Measurements from ENCODE around the gene DUSP22.
"Not testable (repeated sequence)": the region's sequence is repeated elsewhere in the genome, so short reads cannot be mapped to it uniquely, and the experiment has no call there.

Gene DUSP22

DNA sequence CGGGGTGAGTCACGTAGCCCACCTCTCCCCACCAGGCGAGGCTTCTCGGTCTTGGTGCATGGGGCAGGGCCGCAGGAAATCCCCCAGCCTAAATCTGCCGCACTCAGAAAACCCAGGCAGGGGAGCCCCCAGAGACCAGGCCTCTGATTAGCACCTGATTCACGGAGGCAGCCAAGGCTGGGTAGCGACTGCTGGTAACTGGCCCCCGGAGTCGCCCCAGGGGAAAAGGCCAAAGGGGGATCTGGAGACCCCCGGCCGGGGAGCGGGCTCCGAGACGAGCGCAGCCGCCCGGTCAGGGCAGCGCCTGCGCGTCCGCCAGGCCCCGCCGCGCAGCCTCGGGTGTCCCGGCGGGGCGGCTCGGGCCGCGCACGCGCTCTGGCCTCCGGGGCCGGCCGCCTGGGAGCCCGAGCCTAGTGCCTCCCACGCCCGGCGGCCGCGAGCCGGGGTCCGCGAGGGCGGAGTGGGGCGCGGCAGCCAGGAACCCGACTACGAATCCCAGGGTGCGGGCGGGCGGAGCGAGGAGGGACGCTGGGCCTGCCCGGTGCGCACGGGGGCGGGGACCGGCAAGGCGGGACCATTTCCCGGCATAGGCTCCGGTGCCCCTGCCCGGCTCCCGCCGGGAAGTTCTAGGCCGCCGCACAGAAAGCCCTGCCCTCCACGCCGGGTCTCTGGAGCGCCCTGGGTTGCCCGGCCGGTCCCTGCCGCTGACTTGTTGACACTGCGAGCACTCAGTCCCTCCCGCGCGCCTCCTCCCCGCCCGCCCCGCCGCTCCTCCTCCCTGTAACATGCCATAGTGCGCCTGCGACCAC lies at the start of gene DUSP22:
DUSP22 (plus strand) TSS at position 791 of the 809 bp plus-strand sequence. CDS start 53 bp downstream, outside the sequence.
- Mint-ChIP-seq H3K4me1 (peaks cover 41% of the 10 kb centered on the region), H3K27me3 (no peaks in the 10 kb centered on the region), H3K9me3 (no peaks in the 10 kb centered on the region), H3K27ac (ENCODE audit: low read depth) (peak within 1 kb of the TSS; percentile 90), H3K4me3 (peak within 1 kb of the TSS; percentile 90), H3K36me3 (ENCODE audit: insufficient read depth) (peaks cover 26% of the 10 kb centered on the region)
- DNase-seq (ENCODE audit: low spot score in 2 of 2) (peak; percentile 57 to 76), ATAC-seq (replicated peaks; ENCODE audit: extremely low read depth, poor library complexity, severe bottlenecking) (peak; percentile 60)

- H3K4me1 Mint-ChIP-seq: peaks cover 7% of the 10 kb centered on the region
- no peak overlapping the region for H3K4me3 Mint-ChIP-seq
- no peaks in the 10 kb centered on the region for H3K36me3 Mint-ChIP-seq (ENCODE audit: insufficient read depth)
Measured at GRCh38 chr6:246352-246751, 45.9 kb upstream of the DUSP22 start.

DNA sequence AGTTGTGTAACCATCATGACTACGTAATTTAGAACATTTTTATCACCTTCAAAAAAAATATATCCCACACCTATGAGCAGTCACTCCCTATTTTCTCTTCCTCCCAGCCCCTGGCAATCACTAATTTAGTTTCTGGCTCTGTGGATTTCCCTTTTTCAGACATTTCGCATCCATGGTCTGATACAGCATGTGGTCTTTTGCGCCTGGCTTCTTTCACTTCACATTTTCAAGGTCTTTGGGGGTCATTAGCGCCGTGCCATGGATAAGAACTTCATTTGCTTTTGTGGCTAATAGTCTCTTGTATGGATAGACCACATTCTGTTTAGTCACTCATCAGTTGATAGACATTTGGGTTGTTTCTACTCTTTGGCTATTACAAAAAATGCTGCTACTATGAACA lies 44.9 kb upstream of the DUSP22 start:
- ATAC-seq (replicated peaks; ENCODE audit: extremely low read depth, poor library complexity, severe bottlenecking) (no peak), DNase-seq (ENCODE audit: low spot score in 2 of 2) (no peak)
- Mint-ChIP-seq H3K27me3 (no peaks in the 10 kb centered on the region), H3K4me1 (peaks cover 17% of the 10 kb centered on the region), H3K36me3 (ENCODE audit: insufficient read depth) (no peaks in the 10 kb centered on the region), H3K4me3 (no peak overlapping the region), H3K27ac (ENCODE audit: low read depth) (no peak overlapping the region), H3K9me3 (no peaks in the 10 kb centered on the region)

More at GRCh38 chr6:246352-246751, 45.9 kb upstream of the DUSP22 start:
- no peaks in the 10 kb centered on the region for H3K27me3 Mint-ChIP-seq
- no peak overlapping the region for H3K27ac Mint-ChIP-seq (ENCODE audit: low read depth)
- DNase-seq (ENCODE audit: low spot score in 2 of 2) (no peak), ATAC-seq (replicated peaks; ENCODE audit: extremely low read depth, poor library complexity, severe bottlenecking) (no peak)
- H3K9me3 Mint-ChIP-seq: no peaks in the 10 kb centered on the region

DNA sequence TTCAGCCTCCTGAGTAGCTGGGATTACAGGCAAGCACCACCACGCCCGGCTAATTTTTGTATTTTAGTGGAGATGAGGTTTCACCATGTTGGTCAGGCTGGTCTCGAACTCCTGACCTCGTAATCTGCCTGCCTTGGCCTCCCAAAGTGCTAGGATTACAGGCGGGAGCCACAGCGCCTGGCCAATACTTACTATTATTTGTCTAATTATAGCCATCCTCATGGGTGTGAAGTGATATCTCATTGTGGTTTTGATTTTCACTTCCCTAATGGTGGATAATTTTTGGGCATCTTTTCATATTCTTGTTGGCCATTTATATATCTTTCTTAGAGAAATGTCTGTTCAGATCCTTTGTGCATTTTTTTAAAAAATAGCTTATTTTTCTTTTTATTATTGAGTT lies 44.2 kb upstream of the DUSP22 start:
- H3K27ac Mint-ChIP-seq (ENCODE audit: low read depth); ATAC-seq (replicated peaks; ENCODE audit: extremely low read depth, poor library complexity, severe bottlenecking); H3K4me3 Mint-ChIP-seq; H3K36me3 Mint-ChIP-seq (ENCODE audit: insufficient read depth); H3K27me3 Mint-ChIP-seq; H3K9me3 Mint-ChIP-seq; DNase-seq (ENCODE audit: low spot score in 2 of 2): not testable (repeated sequence)
- H3K4me1 Mint-ChIP-seq: peaks cover 24% of the 10 kb centered on the region

GRCh38 chr6:250676-251075 lies 41.6 kb upstream of the DUSP22 start:
- H3K4me3 Mint-ChIP-seq: no peak overlapping the region
- H3K27me3 Mint-ChIP-seq: no peaks in the 10 kb centered on the region
- no peak overlapping the region for H3K27ac Mint-ChIP-seq (ENCODE audit: low read depth)
- H3K9me3 Mint-ChIP-seq: no peaks in the 10 kb centered on the region
- H3K4me1 Mint-ChIP-seq: peaks cover 45% of the 10 kb centered on the region
- H3K36me3 Mint-ChIP-seq (ENCODE audit: insufficient read depth): no peaks in the 10 kb centered on the region
- DNase-seq (ENCODE audit: low spot score in 2 of 2) (no peak), ATAC-seq (replicated peaks; ENCODE audit: extremely low read depth, poor library complexity, severe bottlenecking) (no peak)

- ATAC-seq (replicated peaks; ENCODE audit: extremely low read depth, poor library complexity, severe bottlenecking) (no peak), DNase-seq (ENCODE audit: low spot score in 2 of 2) (no peak)
- Mint-ChIP-seq H3K4me1 (peaks cover 48% of the 10 kb centered on the region), H3K27ac (ENCODE audit: low read depth) (peak overlapping the region; percentile 78), H3K4me3 (no peak overlapping the region), H3K36me3 (ENCODE audit: insufficient read depth) (no peaks in the 10 kb centered on the region), H3K9me3 (no peaks in the 10 kb centered on the region), H3K27me3 (no peaks in the 10 kb centered on the region)
Measured at GRCh38 chr6:251920-252319, 40.4 kb upstream of the DUSP22 start.

DNA sequence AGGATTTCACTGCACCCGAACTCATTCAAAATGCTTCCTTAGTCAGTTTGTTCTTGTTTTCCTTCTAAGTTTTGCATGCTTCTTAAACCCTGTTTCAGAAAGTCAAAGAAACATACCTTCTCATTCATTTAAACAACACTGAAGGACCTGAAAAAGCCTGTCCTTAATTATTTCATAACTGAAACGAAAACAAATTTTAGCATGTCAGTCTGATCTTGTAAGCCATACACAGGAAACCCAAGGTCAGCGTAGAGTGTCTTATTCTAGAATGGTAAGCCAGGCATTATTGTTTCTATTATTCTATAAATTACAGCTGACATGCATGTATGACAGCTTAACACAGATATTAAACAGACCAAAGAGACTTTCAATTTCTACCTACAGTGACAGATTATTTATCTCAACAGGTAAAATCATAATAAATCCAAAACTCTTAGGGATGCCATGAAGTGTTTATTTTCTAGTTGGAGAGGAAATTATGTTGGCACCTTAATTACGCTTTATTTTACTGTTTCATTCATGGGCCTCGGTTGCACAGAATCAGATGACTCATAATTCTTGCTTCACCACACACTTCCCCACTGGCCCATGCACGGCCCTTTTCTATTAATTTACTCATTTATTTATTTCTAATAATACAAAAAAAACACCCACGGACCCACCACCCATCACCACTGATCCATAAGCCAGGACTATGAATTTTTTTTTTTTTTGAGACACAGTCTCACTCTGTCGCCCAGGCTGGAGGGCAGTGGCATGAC lies 39.3 kb upstream of the DUSP22 start:
- no peaks in the 10 kb centered on the region for H3K9me3 Mint-ChIP-seq
- H3K36me3 Mint-ChIP-seq (ENCODE audit: insufficient read depth): no peaks in the 10 kb centered on the region
- peak overlapping the region; percentile 59 for H3K4me3 Mint-ChIP-seq
- peaks cover 48% of the 10 kb centered on the region for H3K4me1 Mint-ChIP-seq
- H3K27me3 Mint-ChIP-seq: no peaks in the 10 kb centered on the region
- no peak for ATAC-seq (replicated peaks; ENCODE audit: extremely low read depth, poor library complexity, severe bottlenecking)
- H3K27ac Mint-ChIP-seq (ENCODE audit: low read depth): peak overlapping the region; percentile 78
- DNase-seq (ENCODE audit: low spot score in 2 of 2): no peak

GRCh38 chr6:254016-254415 lies 38.3 kb upstream of the DUSP22 start:
- no peak for ATAC-seq (replicated peaks; ENCODE audit: extremely low read depth, poor library complexity, severe bottlenecking)
- Mint-ChIP-seq H3K4me3 (peak overlapping the region; percentile 27), H3K27me3 (no peaks in the 10 kb centered on the region)

GRCh38 chr6:255041-255750 lies 37.1 kb upstream of the DUSP22 start:
- H3K27ac Mint-ChIP-seq (ENCODE audit: low read depth): peak overlapping the region; percentile 83
- no peaks in the 10 kb centered on the region for H3K27me3 Mint-ChIP-seq
- no peak overlapping the region for H3K4me3 Mint-ChIP-seq
- ATAC-seq (replicated peaks; ENCODE audit: extremely low read depth, poor library complexity, severe bottlenecking): no peak
- H3K9me3 Mint-ChIP-seq: no peaks in the 10 kb centered on the region
- H3K36me3 Mint-ChIP-seq (ENCODE audit: insufficient read depth): no peaks in the 10 kb centered on the region
- H3K4me1 Mint-ChIP-seq: peaks cover 52% of the 10 kb centered on the region
- no peak for DNase-seq (ENCODE audit: low spot score in 2 of 2)

More at GRCh38 chr6:254016-254415, 38.3 kb upstream of the DUSP22 start:
- H3K36me3 Mint-ChIP-seq (ENCODE audit: insufficient read depth): no peaks in the 10 kb centered on the region
- peaks cover 48% of the 10 kb centered on the region for H3K4me1 Mint-ChIP-seq
- no peak for DNase-seq (ENCODE audit: low spot score in 2 of 2)
- H3K27ac Mint-ChIP-seq (ENCODE audit: low read depth): peak overlapping the region; percentile 19
- H3K9me3 Mint-ChIP-seq: no peaks in the 10 kb centered on the region

- no peak overlapping the region for H3K4me3 Mint-ChIP-seq
- H3K4me1 Mint-ChIP-seq: peaks cover 51% of the 10 kb centered on the region
- no peaks in the 10 kb centered on the region for H3K27me3 Mint-ChIP-seq
- no peak for DNase-seq (ENCODE audit: low spot score in 2 of 2)
- H3K9me3 Mint-ChIP-seq: no peaks in the 10 kb centered on the region
- H3K27ac Mint-ChIP-seq (ENCODE audit: low read depth): peak overlapping the region; percentile 83
- peak; percentile 84 for ATAC-seq (replicated peaks; ENCODE audit: extremely low read depth, poor library complexity, severe bottlenecking)
- no peaks in the 10 kb centered on the region for H3K36me3 Mint-ChIP-seq (ENCODE audit: insufficient read depth)
Measured at GRCh38 chr6:255751-256083, 36.6 kb upstream of the DUSP22 start.

DNA sequence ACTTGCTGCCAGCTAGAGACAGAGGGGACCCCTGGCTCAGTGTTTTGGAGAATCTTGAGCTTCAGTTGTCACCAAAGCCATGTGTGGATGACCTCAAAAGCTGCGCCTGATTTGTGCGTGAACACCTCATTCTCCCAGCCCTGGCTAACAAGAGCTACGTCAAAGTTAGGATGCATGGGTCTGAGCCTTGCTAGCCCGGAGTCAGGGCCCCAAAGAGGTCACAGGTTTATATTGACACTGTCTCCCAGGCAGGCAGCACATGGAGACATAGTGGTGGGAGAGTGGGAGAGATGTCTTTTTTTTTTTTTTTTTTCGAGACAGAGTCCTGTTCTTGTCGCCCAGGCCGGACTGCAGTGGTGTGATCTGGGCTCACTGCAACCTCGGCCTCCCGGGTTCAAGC lies 36.1 kb upstream of the DUSP22 start:
- H3K4me1 Mint-ChIP-seq: peaks cover 47% of the 10 kb centered on the region

DNA sequence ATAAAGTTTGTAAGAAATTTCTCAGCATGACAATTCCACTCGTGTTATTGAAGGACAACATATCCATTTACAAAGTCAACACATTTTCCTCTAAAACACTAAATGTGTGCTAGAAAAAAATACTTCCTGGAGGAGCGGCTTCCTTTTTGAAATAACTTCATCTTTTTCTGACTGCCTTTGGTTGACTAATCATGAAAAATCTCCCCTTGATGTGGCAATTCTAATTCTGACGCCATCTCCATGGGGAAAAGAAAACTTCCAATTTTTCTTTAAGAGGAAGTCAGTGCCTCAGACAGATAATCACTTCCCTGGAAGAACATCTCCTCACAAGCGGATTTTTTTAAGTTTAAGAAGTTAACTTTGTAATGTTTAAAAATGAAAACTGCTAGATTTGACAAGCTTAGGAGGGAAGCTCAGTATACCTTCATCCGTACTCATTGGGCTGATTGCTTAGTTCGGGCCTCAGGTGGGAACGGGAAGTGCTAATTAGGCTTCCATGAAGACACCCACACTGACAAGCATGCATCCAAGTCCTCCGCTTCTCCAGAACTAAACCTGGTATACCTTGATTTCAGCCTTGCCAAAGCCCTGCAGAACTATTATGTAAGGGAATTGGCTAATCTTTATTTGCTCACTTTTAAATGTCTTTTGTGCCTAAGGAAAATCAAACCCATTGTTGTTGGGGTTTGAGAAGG lies 35.1 kb upstream of the DUSP22 start:
- Mint-ChIP-seq H3K36me3 (ENCODE audit: insufficient read depth) (no peaks in the 10 kb centered on the region), H3K9me3 (no peaks in the 10 kb centered on the region), H3K4me3 (no peak overlapping the region), H3K27ac (ENCODE audit: low read depth) (no peak overlapping the region), H3K27me3 (no peaks in the 10 kb centered on the region), H3K4me1 (peaks cover 38% of the 10 kb centered on the region)
- no peak for DNase-seq (ENCODE audit: low spot score in 2 of 2)
- no peak for ATAC-seq (replicated peaks; ENCODE audit: extremely low read depth, poor library complexity, severe bottlenecking)

More for the DNA sequence above, 36.1 kb upstream of the DUSP22 start:
- Mint-ChIP-seq H3K36me3 (ENCODE audit: insufficient read depth) (no peaks in the 10 kb centered on the region), H3K27me3 (no peaks in the 10 kb centered on the region), H3K4me3 (no peak overlapping the region), H3K27ac (ENCODE audit: low read depth) (peak overlapping the region; percentile 83), H3K9me3 (no peaks in the 10 kb centered on the region)
- ATAC-seq (replicated peaks; ENCODE audit: extremely low read depth, poor library complexity, severe bottlenecking) (no peak), DNase-seq (ENCODE audit: low spot score in 2 of 2) (no peak)

Data from central memory CD8-positive, alpha-beta T cell (primary cell).